Activated CD8-positive, alpha-beta T cell treated with anti-CD3 and anti-CD28 coated beads for 36 hours (primary cell): ENCODE measurements around the gene KDM4D. TPM values are rescaled to one million over a fixed set of nuclear protein-coding genes. Genes with fewer than 3 reads are reported as not detected.
"Not testable (repeated sequence)": the region's sequence is repeated elsewhere in the genome, so short reads cannot be mapped to it uniquely, and the experiment has no call there.

ENCODE experiments used
- ATAC-seq: fragments of 200-7000 bp; cut with Tn5 transposase; one replicate; pipeline ENCODE4 v1.10.0; 2021; ENCODE audit warnings: mild to moderate bottlenecking, moderate library complexity
- CTCF ChIA-PET: fragments of 350-600 bp; sonication (Branson Sonifier 250); formaldehyde crosslinking; loops from one replicate; lab custom pipeline; 2021; ENCODE audit warnings: antibody characterized with exemption; lab: Charles Lee
- POLR2A ChIA-PET: fragments of 350-600 bp; sonication (Branson Sonifier 250); formaldehyde crosslinking; loops from one replicate; lab custom pipeline; 2021; ENCODE audit warnings: antibody characterized with exemption; lab: Charles Lee
- DNase-seq: peaks from one replicate; pipeline ENCODE4 v3.0.0-alpha.2; 2020
- H3K27ac Mint-ChIP-seq: one replicate; pipeline ENCODE4 v1.8.0; 2021; ENCODE audit warnings: mild to moderate bottlenecking, mixed read lengths
- H3K27me3 Mint-ChIP-seq: one replicate; pipeline ENCODE4 v1.8.0; 2021; ENCODE audit warnings: mixed read lengths
- H3K36me3 Mint-ChIP-seq: one replicate; pipeline ENCODE4 v1.8.0; 2021; ENCODE audit warnings: low read depth, mixed read lengths
- H3K4me1 Mint-ChIP-seq: one replicate; pipeline ENCODE4 v1.8.0; 2021; ENCODE audit warnings: low read depth, mixed read lengths
- H3K4me3 Mint-ChIP-seq: one replicate; pipeline ENCODE4 v1.8.0; 2021; ENCODE audit warnings: mild to moderate bottlenecking, moderate library complexity, mixed read lengths
- H3K9me3 Mint-ChIP-seq: one replicate; pipeline ENCODE4 v1.8.0; 2021; ENCODE audit warnings: mixed read lengths
- intact Hi-C: fragments of 100-400 bp; cut with micrococcal nuclease; formaldehyde crosslinking; loops from one replicate; pipeline ENCODE4 v1.10.0; 2022
- total RNA-seq, 2 experiments: library from RNA; stranded (reverse); gene quantifications; one replicate each; pipeline ENCODE4 v1.2.3, GENCODE V29; 2021
- TF ChIP-seq, protein P1 (sequence below): fragments of 200-600 bp; IDR thresholded peaks from one replicate; pipeline ENCODE4 v1.8.0; 2022; ENCODE audit warnings: antibody characterized with exemption, mild to moderate bottlenecking

Gene KDM4D
- total RNA-seq, 2 experiments from 2014 or later, result 1.1 to 1.6 TPM

DNA sequence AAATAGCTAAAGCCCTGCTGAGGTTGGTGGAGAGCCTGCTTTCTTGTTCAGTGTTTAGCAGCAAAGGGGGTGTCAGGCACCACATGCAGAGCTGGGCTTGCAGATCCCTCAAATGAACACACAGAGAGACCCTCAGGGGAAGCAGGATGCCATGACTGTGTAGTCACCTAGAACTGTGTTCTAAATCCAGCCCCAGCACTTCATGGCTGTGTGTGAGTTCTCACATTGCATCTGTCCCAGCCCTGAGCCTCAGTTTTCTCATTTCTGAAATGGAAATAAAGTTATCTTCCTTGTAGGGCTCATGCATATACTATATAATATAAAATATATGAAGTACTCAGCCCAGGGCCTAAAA is 47.3 kb upstream of the KDM4D start:
- H3K4me3 Mint-ChIP-seq, result no peak overlapping the region
- intact Hi-C loops, result no loop called here

DNA sequence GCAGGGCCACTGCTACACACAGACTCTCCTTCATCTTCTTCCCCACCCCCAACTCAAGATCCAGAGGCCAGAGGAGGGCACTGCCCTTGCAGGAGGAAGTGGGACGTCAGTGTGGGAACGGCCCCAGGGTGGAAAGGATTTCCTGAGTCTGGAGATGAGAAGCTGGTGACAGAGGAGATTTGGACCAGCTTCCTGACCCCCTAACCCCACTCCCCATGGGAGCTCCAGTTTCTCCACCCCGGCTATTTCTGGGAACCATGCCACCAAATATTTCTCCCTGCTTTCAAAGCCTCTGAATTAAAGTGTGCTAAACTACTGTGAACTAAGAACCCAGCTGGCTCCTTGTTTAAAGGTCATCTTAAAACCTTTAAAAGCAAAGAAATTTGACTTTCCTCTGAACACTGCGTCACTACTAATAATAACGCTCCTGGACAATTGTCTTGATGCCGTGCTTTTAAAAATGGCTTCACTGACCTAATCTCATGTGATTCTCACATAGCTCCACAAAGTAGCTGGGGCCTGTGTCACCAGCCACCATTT is 46.7 kb upstream of the KDM4D start:
- Mint-ChIP-seq H3K4me1 (peaks cover 38% of the 10 kb centered on the region), H3K36me3 (peaks cover 14% of the 10 kb centered on the region), H3K27ac (no peak overlapping the region), H3K27me3 (no peaks in the 10 kb centered on the region), H3K9me3 (peaks cover 13% of the 10 kb centered on the region), H3K4me3 (no peak overlapping the region)
- intact Hi-C loops, result no loop called here
- ATAC-seq (no peak), DNase-seq (no peak)
- ChIA-PET CTCF (no interaction called here), POLR2A (no interaction called here)
- TF ChIP-seq, protein P1, sequence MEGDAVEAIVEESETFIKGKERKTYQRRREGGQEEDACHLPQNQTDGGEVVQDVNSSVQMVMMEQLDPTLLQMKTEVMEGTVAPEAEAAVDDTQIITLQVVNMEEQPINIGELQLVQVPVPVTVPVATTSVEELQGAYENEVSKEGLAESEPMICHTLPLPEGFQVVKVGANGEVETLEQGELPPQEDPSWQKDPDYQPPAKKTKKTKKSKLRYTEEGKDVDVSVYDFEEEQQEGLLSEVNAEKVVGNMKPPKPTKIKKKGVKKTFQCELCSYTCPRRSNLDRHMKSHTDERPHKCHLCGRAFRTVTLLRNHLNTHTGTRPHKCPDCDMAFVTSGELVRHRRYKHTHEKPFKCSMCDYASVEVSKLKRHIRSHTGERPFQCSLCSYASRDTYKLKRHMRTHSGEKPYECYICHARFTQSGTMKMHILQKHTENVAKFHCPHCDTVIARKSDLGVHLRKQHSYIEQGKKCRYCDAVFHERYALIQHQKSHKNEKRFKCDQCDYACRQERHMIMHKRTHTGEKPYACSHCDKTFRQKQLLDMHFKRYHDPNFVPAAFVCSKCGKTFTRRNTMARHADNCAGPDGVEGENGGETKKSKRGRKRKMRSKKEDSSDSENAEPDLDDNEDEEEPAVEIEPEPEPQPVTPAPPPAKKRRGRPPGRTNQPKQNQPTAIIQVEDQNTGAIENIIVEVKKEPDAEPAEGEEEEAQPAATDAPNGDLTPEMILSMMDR, result no peak

More for the DNA sequence above, 47.3 kb upstream of the KDM4D start:
- H3K4me1 Mint-ChIP-seq, result peaks cover 38% of the 10 kb centered on the region
- TF ChIP-seq, protein P1, result no peak
- DNase-seq, result no peak
- POLR2A ChIA-PET, result no interaction called here
- H3K36me3 Mint-ChIP-seq, result peaks cover 14% of the 10 kb centered on the region
- CTCF ChIA-PET, result no interaction called here
- no peaks in the 10 kb centered on the region for H3K27me3 Mint-ChIP-seq
- ATAC-seq, result no peak
- peaks cover 13% of the 10 kb centered on the region for H3K9me3 Mint-ChIP-seq
- peak overlapping the region; percentile 84 for H3K27ac Mint-ChIP-seq

DNA sequence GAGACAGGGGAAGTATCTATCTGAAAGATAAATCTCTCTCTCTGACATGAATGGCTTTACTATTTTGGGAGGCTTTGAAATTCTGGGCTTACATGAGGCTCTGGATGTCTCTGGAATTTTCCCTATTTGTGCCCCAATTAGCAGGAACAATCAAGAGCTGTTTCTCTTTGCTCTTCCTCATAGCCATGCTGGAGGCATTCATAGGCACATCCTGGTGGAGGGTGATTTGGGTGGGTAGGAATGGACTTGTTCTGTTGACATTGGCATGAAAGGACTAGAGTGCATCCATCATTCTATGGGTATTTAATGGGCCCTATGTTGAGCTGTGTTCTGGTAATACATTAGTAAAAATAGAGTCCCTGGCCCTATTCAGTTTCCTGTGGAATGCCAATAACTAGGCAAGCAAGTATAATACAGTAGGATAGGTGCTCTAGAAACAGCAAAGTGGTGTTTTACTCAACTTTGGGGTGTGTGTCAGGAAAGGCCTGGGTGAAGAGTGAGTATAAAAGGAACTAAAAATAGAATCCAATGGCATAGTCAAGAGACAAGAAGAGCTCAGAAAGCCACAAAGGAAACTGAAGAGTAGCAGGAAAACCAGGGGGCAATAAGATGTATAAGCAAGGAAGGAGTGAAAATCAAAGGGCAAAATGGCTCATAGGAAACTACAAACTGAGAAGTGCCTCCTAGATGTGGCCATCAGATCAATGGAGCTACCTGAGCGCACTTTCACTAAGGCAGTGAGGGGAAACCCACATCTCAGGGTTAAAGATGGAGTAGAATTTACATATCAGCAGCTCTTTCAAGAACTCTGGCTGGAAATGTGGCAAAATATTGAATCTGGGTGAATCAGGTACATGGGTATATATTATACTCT is 45.2 kb upstream of the KDM4D start:
- no peak for ATAC-seq
- H3K4me3 Mint-ChIP-seq, result no peak overlapping the region
- peaks cover 17% of the 10 kb centered on the region for H3K9me3 Mint-ChIP-seq
- ChIA-PET POLR2A (interaction anchor here (0.6 to 1.2 kb wide), 2 partner anchors 35 to 1186 kb away, joined by 3 to 4 read pairs; no protein-coding TSS in a partner anchor), CTCF (interaction anchor here (1.0 to 1.2 kb wide), 2 partner anchors 32 to 34 kb away, joined by 3 to 4 read pairs; no protein-coding TSS in a partner anchor)
- no peak for DNase-seq
- H3K27me3 Mint-ChIP-seq, result no peaks in the 10 kb centered on the region
- H3K27ac Mint-ChIP-seq, result no peak overlapping the region
- intact Hi-C loops, result no loop called here
- peaks cover 14% of the 10 kb centered on the region for H3K36me3 Mint-ChIP-seq
- TF ChIP-seq, protein P1, result no peak
- H3K4me1 Mint-ChIP-seq, result peaks cover 43% of the 10 kb centered on the region

DNA sequence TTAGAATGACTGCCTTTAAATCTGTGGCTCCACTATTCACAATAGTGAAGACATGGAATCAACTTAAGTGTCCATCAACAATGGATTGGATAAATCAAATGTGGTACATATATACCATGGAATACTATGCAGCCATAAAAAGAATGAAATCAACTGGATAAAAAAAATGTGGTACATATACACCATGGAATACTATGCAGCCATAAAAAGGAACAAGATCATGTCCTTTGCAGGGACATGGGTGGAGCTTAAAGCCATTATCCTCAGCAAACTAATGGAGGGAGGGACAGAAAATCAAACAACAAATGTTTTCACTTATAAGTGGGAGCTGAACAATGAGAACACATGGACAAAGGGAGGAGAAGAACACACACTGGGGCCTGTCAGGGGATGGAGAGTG is 41.4 kb upstream of the KDM4D start:
- H3K27ac Mint-ChIP-seq, POLR2A ChIA-PET, H3K9me3 Mint-ChIP-seq, CTCF ChIA-PET, H3K27me3 Mint-ChIP-seq, ATAC-seq, H3K36me3 Mint-ChIP-seq, H3K4me3 Mint-ChIP-seq, intact Hi-C loops, DNase-seq: not testable (repeated sequence)
- peaks cover 42% of the 10 kb centered on the region for H3K4me1 Mint-ChIP-seq

DNA sequence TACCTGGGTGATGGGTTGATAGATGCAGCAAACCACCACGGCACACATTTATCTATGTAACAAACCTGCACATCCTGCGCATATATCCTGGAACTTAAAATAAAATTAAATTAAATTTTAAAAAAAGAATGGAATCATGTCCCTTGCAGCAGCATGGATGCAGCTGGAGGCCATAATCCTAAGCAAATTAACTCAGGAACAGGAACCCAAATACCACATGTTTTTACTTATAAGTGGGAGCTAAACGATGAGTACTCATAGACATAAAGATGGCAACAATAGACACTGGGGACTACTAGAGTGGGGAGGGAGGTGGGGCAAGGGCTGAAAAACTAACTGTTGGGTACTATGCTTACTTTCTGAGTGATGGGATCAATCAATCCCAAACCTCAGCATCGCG is 41.0 kb upstream of the KDM4D start:
- CTCF ChIA-PET, result no interaction called here
- no peaks in the 10 kb centered on the region for H3K27me3 Mint-ChIP-seq
- no peak overlapping the region for H3K4me3 Mint-ChIP-seq
- POLR2A ChIA-PET, result no interaction called here
- H3K36me3 Mint-ChIP-seq, result no peaks in the 10 kb centered on the region
- peaks cover 42% of the 10 kb centered on the region for H3K4me1 Mint-ChIP-seq
- H3K27ac Mint-ChIP-seq, result no peak overlapping the region
- no peak for DNase-seq
- no peak for ATAC-seq
- H3K9me3 Mint-ChIP-seq, result peaks cover 4% of the 10 kb centered on the region
- TF ChIP-seq, protein P1, result no peak
- intact Hi-C loops, result no loop called here
